Measurements from ENCODE around the gene MARS1.

DNA sequence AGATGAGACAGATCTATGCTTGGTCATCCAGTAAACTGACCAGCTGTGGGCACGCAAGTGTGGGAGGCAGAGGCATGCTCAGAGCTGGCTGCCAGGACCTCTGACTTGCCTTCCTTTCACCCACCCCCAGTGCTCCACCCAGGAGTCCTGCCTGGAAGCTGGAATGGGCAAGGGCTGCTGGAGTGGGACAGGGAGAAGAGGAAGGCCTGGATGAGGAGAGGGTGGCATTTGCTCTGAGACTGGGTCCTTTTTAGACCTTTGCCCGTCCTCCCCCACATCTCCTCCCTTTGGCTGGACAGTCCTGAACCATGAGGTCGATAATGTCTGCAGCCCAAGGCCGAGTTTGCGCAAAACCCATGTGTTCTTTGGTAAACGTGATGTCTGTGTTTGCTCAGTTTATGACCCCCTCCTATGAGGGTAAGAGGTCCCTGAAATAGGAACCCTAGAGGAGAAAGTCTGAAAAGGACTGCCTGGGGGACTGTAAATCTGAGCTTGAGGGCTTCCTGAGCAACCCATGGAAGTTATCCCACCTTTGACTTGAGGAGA lies 36.6 kb upstream of the MARS1 start:
- TF ChIP-seq, protein P1, sequence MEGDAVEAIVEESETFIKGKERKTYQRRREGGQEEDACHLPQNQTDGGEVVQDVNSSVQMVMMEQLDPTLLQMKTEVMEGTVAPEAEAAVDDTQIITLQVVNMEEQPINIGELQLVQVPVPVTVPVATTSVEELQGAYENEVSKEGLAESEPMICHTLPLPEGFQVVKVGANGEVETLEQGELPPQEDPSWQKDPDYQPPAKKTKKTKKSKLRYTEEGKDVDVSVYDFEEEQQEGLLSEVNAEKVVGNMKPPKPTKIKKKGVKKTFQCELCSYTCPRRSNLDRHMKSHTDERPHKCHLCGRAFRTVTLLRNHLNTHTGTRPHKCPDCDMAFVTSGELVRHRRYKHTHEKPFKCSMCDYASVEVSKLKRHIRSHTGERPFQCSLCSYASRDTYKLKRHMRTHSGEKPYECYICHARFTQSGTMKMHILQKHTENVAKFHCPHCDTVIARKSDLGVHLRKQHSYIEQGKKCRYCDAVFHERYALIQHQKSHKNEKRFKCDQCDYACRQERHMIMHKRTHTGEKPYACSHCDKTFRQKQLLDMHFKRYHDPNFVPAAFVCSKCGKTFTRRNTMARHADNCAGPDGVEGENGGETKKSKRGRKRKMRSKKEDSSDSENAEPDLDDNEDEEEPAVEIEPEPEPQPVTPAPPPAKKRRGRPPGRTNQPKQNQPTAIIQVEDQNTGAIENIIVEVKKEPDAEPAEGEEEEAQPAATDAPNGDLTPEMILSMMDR (conservative IDR thresholded peaks at IDR 0.05 in 1 of 2, IDR thresholded peaks at IDR 0.05 in 1 of 2; ENCODE audit: low read depth in 1 of 2, low read length in 2 of 2) = no peak
- no peak for TF ChIP-seq EZH2 (IDR thresholded peaks at IDR 0.05; ENCODE audit: low read length, missing control alignments)
